NOMO-1 treated with DMSO at 0.1 percent for 48 hours (cell line): ENCODE measurements around the gene ZDHHC1.
A peak's percentile ranks its signal among the peaks of the same experiment; 100 is the strongest.
"Not testable (repeated sequence)": the region's sequence is repeated elsewhere in the genome, so short reads cannot be mapped to it uniquely, and the experiment has no call there.

Experiments used
- DNase-seq: peaks from one replicate; lab custom pipeline; 2025; ENCODE audit not compliant: unreplicated experiment; lab: John Stamatoyannopoulos, UW

ZDHHC1 gene

GRCh38 chr16:67431775-67432505 lies 15.7 kb upstream of the ZDHHC1 start:
- no peak for DNase-seq

DNA sequence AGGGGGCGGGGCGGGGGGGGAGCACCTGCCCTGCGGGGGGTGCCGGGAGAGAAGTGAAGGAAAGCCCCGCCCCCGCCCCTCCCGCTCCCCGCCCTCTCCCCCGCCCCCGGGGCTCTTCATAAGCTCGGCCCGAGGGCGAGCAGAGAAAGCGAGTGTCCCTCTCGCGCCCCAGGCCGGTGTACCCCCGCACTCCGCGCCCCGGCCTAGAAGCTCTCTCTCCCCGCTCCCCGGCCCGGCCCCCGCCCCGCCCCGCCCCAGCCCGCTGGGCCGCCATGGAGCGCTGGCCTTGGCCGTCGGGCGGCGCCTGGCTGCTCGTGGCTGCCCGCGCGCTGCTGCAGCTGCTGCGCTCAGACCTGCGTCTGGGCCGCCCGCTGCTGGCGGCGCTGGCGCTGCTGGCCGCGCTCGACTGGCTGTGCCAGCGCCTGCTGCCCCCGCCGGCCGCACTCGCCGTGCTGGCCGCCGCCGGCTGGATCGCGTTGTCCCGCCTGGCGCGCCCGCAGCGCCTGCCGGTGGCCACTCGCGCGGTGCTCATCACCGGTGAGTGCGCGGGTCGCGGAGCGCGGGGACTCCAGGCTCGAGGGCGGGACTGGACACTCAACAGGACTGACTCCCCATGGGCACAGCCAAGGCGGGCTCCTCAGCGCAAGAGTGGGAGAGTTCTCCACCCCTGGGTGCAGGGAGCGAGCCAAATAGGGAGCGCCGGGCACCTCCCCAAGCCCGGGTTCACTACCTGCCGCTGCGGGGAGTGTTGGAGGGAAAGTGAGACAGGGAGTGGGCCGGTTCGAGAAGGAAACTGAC lies 14.9 kb upstream of the ZDHHC1 start, which contains the start of gene HSD11B2:
TSS of gene HSD11B2 (plus strand) at position 145 of the 798 bp plus-strand sequence. CDS start at position 273, 128 bp downstream.
- peak; percentile 23 for DNase-seq

DNA sequence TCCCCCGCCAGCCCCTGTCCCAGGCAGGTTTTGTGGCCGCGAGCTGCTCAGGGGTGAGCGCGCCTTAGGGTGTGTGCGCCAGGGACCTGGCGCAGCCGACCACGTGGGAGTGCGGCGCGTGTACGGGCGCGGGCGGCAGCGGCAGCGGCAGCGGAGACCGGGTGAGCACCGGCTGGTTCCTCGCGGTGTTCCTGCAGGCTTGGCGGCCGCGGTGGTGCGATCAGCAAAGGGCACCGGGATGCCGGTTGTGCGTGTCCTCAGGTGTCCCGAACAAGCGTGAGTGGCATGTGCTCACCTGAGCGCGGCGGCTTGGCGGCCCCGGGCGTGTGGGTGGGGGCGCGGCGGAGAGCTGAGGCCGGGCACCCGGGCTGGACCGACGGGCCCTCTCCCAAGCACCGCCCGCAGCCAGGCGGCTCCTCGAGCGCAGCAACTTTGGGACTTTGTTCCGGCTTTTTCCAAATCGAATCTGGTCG lies 14.3 kb upstream of the ZDHHC1 start:
- DNase-seq: no peak

GRCh38 chr16:67429799-67430503 lies 13.7 kb upstream of the ZDHHC1 start:
- no peak for DNase-seq

- DNase-seq: no peak
These were observed 12.9 kb upstream of the ZDHHC1 start for GRCh38 chr16:67429053-67429798.

- peak; percentile 55 for DNase-seq
These were observed 12.0 kb upstream of the ZDHHC1 start for GRCh38 chr16:67428146-67428731.

DNA sequence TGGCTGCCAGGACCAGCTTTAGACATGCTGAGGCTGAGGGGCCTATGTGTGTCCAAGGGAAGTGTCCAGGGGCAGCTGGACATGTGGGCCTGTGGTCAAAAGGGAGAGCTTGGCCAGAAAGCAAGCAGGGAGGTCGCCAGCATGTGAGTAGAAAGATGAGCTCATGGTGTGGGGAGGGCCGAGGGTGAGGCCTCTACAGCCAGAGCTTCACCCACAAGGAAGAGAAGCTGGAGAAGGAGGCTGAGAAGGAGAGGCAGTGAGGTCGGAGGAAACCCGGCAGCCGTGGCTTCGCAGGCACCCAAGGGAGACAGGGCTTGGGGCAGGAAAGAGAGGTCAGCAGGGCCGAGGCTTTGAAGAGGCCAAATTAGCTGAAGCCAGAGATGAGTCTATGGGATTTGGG lies 10.7 kb upstream of the ZDHHC1 start:
- no peak for DNase-seq

- no peak for DNase-seq
These were observed 9.7 kb upstream of the ZDHHC1 start for GRCh38 chr16:67426022-67426421.

DNA sequence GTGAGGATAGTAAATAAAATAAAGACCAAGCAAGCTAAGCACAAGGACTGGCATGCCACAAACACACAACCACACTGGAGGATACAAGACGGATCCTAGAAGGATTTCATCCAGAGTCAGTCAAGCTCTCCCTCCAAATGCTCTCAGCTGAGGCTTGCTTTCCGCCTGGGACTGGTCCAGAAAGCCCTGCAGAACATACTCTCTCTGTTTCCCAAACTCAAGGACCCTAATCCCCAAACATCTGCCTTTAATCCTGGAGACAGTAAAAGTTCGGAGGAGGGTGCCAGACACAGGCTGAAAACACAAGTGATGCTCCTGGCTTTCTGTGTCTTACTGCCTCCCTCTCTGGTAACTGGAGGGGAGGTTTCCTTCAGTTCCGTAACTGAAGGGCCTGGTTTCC lies 9.3 kb upstream of the ZDHHC1 start:
- no peak for DNase-seq

DNA sequence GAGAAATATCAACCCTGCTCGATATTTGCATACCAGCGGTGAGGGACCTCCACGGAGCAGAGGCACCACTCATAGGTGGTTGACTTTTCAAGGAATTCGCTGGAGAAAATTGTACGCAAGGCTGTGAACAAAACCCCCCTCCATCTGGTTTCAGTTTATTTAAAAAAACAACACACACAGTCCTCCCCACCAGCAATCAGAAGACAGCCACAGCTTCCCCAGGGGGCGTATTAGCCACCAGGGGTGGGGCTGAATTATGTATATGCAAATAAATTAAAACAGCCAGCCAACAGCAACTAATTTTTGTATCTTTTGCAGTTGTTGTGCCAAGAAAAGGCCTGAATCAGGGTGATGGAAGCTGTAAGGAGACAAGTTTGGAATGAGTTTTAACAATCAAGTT lies 8.8 kb upstream of the ZDHHC1 start:
- DNase-seq: no peak

GRCh38 chr16:67424261-67424615 lies 8.0 kb upstream of the ZDHHC1 start:
- DNase-seq: no peak

DNA sequence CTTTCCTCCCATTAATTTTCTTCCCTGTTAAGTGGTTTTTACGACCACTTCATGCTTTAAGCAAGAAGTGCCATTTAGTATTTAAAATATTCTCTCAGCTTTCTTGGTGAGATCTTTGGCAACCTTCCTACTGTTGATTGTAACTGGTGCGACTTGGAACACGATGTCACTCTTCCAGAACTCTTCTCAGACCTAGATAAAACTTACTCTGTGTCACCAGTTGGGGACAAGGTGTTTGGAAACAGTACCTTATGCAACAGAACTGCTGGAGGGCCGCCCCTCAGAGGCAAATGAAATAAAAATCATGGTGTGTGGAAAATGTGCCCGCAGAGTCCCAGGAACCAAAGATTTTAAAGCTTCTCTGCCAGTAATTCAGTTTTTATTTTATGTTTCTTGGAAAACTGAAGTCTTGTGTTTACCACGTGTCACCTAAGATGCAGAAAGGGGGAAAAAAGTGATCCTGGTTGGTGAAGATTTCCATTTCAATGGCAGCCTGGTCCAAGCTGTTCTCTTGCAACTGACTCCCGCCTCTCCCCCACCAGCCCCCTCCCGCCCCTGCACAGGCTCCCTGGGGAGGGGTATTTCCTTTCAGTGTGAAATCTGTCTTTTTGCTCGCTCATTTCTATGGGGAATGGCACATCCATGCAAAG lies 7.5 kb upstream of the ZDHHC1 start:
- no peak for DNase-seq

GRCh38 chr16:67423015-67423414 lies 6.7 kb upstream of the ZDHHC1 start:
- no peak for DNase-seq

GRCh38 chr16:67421030-67421429 lies 4.8 kb upstream of the ZDHHC1 start:
- no peak for DNase-seq

- DNase-seq: no peak
These were observed 3.7 kb upstream of the ZDHHC1 start for GRCh38 chr16:67419931-67420330.

- no peak for DNase-seq
These were observed 3.2 kb upstream of the ZDHHC1 start for GRCh38 chr16:67419502-67419901.

DNA sequence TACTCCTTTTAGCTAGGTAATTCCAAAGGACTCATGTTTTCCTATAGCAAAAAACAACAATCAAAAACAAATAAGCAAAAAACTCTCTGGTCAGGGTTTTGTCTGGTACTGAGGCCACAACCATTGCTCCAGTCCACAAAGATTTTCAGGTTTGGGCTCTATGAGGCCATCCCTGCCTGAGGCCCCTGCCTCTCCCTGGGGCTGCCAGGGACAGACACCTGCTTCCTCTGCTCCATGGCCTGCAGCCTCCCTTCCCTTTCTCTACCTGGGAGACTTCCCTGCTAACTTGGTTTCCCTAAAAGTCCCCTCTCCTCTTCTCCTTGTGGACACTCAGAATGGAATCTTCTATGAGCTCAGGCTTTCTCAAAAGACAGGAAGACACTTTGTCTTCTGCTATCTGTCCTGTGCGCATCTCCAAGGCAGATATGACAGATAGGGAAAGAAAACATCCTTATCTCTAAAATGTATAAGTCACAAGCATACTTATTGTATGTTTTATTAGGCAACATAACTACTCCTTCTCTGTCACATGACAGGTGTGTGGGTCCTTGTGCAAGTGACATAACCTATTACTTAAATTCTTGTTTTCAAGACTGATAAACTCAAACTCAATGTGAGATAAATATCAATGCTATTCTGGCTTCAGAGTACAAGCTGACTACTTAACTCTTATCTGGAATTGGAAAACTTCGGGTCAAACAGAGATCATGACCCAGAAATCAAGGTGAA lies 1.2 kb upstream of the ZDHHC1 start:
- DNase-seq: no peak

GRCh38 chr16:67415421-67415820 lies 856 bp downstream of the ZDHHC1 start:
- not testable (repeated sequence) for DNase-seq
